Sigmoid colon (tissue), 4 donors: ENCODE results near the gene ALKBH6.

Source experiments
- CTCF ChIP-seq, 4 experiments: fragments of 450-650 bp in 3 of 4; fragments of 200-600 bp in 1 of 4; IDR thresholded peaks; one replicate each; pipeline ENCODE4 v1.5.1; 2016 to 2019; ENCODE audit warnings: antibody characterized with exemption in 4 of 4, mild to moderate bottlenecking in 3 of 4, moderate library complexity in 2 of 4
- EP300 ChIP-seq, 4 donors: sonication (generic); formaldehyde crosslinking; IDR thresholded peaks; one replicate each; pipeline ENCODE4 v1.6.1; 2017; ENCODE audit warnings: antibody characterized with exemption in 4 of 4

GRCh38 chr19:35986111-35986510, 27.9 kb downstream of the ALKBH6 start:
- no peak for TF ChIP-seq EP300 (IDR thresholded peaks at IDR 0.05)
- no peak for TF ChIP-seq CTCF (IDR thresholded peaks at IDR 0.05)
